Suprapubic skin (tissue), 4 donors: ENCODE measurements around the gene FAM131A. TPM values are rescaled to one million over a fixed set of nuclear protein-coding genes. Genes with fewer than 3 reads are reported as not detected.

Source experiments
- DNase-seq, 2 donors: peaks; one replicate each; pipeline ENCODE4 v3.0.0-alpha.2; 2019; ENCODE audit warnings: low spot score in 2 of 2
- H3K27ac ChIP-seq: fragments of 200-600 bp; sonication (generic); one replicate; pipeline ENCODE4 v1.5.1; 2019
- H3K27me3 ChIP-seq: fragments of 200-600 bp; sonication (generic); one replicate; pipeline ENCODE4 v1.5.1; 2019
- H3K36me3 ChIP-seq: fragments of 200-600 bp; sonication (generic); one replicate; pipeline ENCODE4 v1.5.1; 2019
- H3K4me1 ChIP-seq: fragments of 200-600 bp; sonication (generic); one replicate; pipeline ENCODE4 v1.5.1; 2019
- H3K4me3 ChIP-seq: fragments of 200-600 bp; sonication (generic); one replicate; pipeline ENCODE4 v1.5.1; 2019; ENCODE audit warnings: mild to moderate bottlenecking
- H3K9me3 ChIP-seq: fragments of 200-600 bp; sonication (generic); one replicate; pipeline ENCODE4 v1.5.1; 2019
- CTCF ChIP-seq, 2 donors: fragments of 200-600 bp in 1 of 2; fragments of 450-650 bp in 1 of 2; sonication (generic) in 1 of 2; IDR thresholded peaks; one replicate each; pipeline ENCODE4 v1.5.1; 2016 to 2019; ENCODE audit warnings: antibody characterized with exemption in 2 of 2, mild to moderate bottlenecking in 1 of 2, moderate library complexity in 1 of 2
- EP300 ChIP-seq: sonication (generic); formaldehyde crosslinking; IDR thresholded peaks from one replicate; pipeline ENCODE4 v1.6.1; 2017; ENCODE audit warnings: antibody characterized with exemption
- POLR2A ChIP-seq, 2 donors: fragments of 450-650 bp; IDR thresholded peaks; one replicate each; pipeline ENCODE4 v1.6.1; 2017; ENCODE audit warnings: antibody characterized with exemption in 2 of 2, mild to moderate bottlenecking in 2 of 2, moderate library complexity in 2 of 2
- POLR2AphosphoS5 ChIP-seq, 3 donors: sonication (generic); formaldehyde crosslinking; IDR thresholded peaks; one replicate each; pipeline ENCODE4 v1.6.1; 2017; ENCODE audit warnings: antibody characterized with exemption in 3 of 3
- WGBS: methylation state at CpG from one replicate; pipeline ENCODE4 v1.1.5; 2018; 5-methylcytosine and 5-hydroxymethylcytosine counted together
- total RNA-seq, 4 donors: library from RNA; depleted of rRNA; stranded (reverse); fragments of >200 nt; gene quantifications; one replicate each; pipeline ENCODE4 v1.1.0, GENCODE V29; 2016

FAM131A gene
- total RNA-seq, 4 donors from 2014 or later: 54.4 to 77.9 (median 65.3) TPM

- no peak overlapping the region for H3K4me3 ChIP-seq
- H3K36me3 ChIP-seq: peaks cover 6% of the 10 kb centered on the region
- H3K9me3 ChIP-seq: no peaks in the 10 kb centered on the region
- 85% methylated on average over 8 of the region's 8 CpGs for WGBS
- peaks cover 11% of the 10 kb centered on the region for H3K27me3 ChIP-seq
- TF ChIP-seq CTCF (IDR thresholded peaks at IDR 0.05) (no peak), POLR2AphosphoS5 (IDR thresholded peaks at IDR 0.05) (no peak), EP300 (no peak), POLR2A (IDR thresholded peaks at IDR 0.05) (no peak)
- no peak overlapping the region for H3K27ac ChIP-seq
- H3K4me1 ChIP-seq: no peaks in the 10 kb centered on the region
- no peak for DNase-seq
These were observed 51.0 kb downstream of the FAM131A start for GRCh38 chr3:184388164-184388935.

- peaks cover 11% of the 10 kb centered on the region for H3K27me3 ChIP-seq
- no peak overlapping the region for H3K4me3 ChIP-seq
- H3K36me3 ChIP-seq: peaks cover 6% of the 10 kb centered on the region
- no peak for DNase-seq
- TF ChIP-seq CTCF (IDR thresholded peaks at IDR 0.05) (no peak), POLR2AphosphoS5 (IDR thresholded peaks at IDR 0.05) (no peak), EP300 (no peak), POLR2A (IDR thresholded peaks at IDR 0.05) (no peak)
- no peak overlapping the region for H3K27ac ChIP-seq
- no peaks in the 10 kb centered on the region for H3K4me1 ChIP-seq
- H3K9me3 ChIP-seq: no peaks in the 10 kb centered on the region
- 91% methylated on average over 6 of the region's 8 CpGs for WGBS
These were observed 51.5 kb downstream of the FAM131A start for GRCh38 chr3:184388936-184389230.

- TF ChIP-seq POLR2AphosphoS5 (IDR thresholded peaks at IDR 0.05) (no peak), POLR2A (IDR thresholded peaks at IDR 0.05) (no peak), CTCF (IDR thresholded peaks at IDR 0.05) (no peak), EP300 (no peak)
- no peak overlapping the region for H3K27ac ChIP-seq
- 75% methylated on average over 5 of the region's 5 CpGs for whole genome bisulfite sequencing
- peaks cover 6% of the 10 kb centered on the region for H3K36me3 ChIP-seq
- no peak for DNase-seq
- peaks cover 11% of the 10 kb centered on the region for H3K27me3 ChIP-seq
- H3K9me3 ChIP-seq: no peaks in the 10 kb centered on the region
- H3K4me1 ChIP-seq: no peaks in the 10 kb centered on the region
- H3K4me3 ChIP-seq: no peak overlapping the region
These were observed 52.0 kb downstream of the FAM131A start for GRCh38 chr3:184389384-184389783.

GRCh38 chr3:184389935-184390528, 52.6 kb downstream of the FAM131A start:
- TF ChIP-seq CTCF (IDR thresholded peaks at IDR 0.05) (no peak), POLR2AphosphoS5 (IDR thresholded peaks at IDR 0.05) (no peak), EP300 (no peak), POLR2A (IDR thresholded peaks at IDR 0.05) (no peak)
- H3K27ac ChIP-seq: no peak overlapping the region
- H3K27me3 ChIP-seq: peaks cover 11% of the 10 kb centered on the region
- H3K4me1 ChIP-seq: no peaks in the 10 kb centered on the region
- WGBS: 93% methylated on average over 5 of the region's 5 CpGs
- no peak for DNase-seq
- H3K36me3 ChIP-seq: peaks cover 3% of the 10 kb centered on the region
- H3K4me3 ChIP-seq: no peak overlapping the region
- H3K9me3 ChIP-seq: no peaks in the 10 kb centered on the region

- TF ChIP-seq CTCF (IDR thresholded peaks at IDR 0.05) (no peak), POLR2A (IDR thresholded peaks at IDR 0.05) (no peak), POLR2AphosphoS5 (IDR thresholded peaks at IDR 0.05) (no peak), EP300 (no peak)
- no peaks in the 10 kb centered on the region for H3K4me1 ChIP-seq
- H3K27ac ChIP-seq: no peak overlapping the region
- WGBS: 80% methylated on average over 3 of the region's 3 CpGs
- no peak overlapping the region for H3K4me3 ChIP-seq
- peaks cover 3% of the 10 kb centered on the region for H3K36me3 ChIP-seq
- peaks cover 6% of the 10 kb centered on the region for H3K27me3 ChIP-seq
- no peaks in the 10 kb centered on the region for H3K9me3 ChIP-seq
- no peak for DNase-seq
These were observed 53.9 kb downstream of the FAM131A start for GRCh38 chr3:184391266-184391665.
